AML-193 (cell line): ENCODE results near the gene PDSS2.
A peak's percentile ranks its signal among the peaks of the same experiment; 100 is the strongest.
"Not testable (repeated sequence)": the region's sequence is repeated elsewhere in the genome, so short reads cannot be mapped to it uniquely, and the experiment has no call there.

ENCODE experiments used
- DNase-seq, 2 experiments: peaks; one replicate each; lab custom pipeline; 2025; lab: John Stamatoyannopoulos, UW

Gene PDSS2

DNA sequence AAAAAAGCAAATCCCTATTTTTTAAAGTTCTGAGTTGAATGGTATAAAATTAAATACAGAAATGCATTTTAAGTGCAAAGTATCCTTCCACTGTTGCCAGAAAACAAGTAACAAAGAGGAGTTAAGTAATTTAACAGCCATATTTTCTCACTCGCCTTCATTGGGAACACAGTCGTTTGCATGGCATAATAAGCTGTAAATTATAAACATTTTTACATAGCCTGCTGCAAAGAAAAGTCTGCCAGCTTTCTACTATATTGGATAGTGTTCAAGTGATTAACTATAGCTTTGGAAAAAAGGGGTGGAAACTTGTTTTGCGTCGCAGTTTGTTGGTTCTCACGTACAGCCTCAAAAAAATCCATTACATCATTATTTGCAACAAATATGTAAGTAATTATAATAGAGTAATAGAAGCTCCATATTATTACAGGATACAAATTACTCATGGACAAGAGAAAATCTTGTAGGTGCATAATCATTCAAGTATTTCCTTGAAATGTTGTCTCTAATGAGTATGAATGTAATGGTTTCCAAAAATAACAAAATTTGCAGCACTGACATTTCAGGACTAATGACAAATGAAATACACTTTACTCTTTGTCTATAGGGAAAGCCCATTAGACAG lies 139.3 kb downstream of the PDSS2 start:
- no peak for DNase-seq

GRCh38 chr6:107318100-107318736 lies 141.1 kb downstream of the PDSS2 start:
- peak; percentile 73 to 90 for DNase-seq

- DNase-seq, result no peak
These were observed 144.2 kb downstream of the PDSS2 start for GRCh38 chr6:107315114-107315513.

DNA sequence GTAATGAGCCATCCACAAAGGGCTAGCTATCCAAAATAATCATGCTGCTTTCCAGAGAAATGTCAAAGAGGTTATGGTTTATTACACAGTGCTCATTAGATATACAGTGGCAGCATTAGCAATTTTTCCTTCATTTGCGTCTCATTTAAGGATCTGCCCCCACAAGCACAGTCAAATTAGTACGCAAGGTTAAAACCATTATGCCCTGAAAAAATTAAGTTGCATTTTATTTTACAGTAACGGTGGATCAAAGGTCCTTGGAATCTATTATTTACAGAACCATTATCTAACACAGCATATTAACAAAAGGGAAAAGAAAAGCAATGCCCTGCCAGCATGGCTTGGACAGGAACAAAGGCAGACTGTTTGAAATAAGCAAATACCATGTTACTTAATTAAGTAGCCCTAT lies 144.8 kb downstream of the PDSS2 start:
- DNase-seq, result no peak

GRCh38 chr6:107313776-107314175 lies 145.6 kb downstream of the PDSS2 start:
- DNase-seq, result no peak

- DNase-seq, result no peak
These were observed 149.0 kb downstream of the PDSS2 start for GRCh38 chr6:107310362-107310761.

DNA sequence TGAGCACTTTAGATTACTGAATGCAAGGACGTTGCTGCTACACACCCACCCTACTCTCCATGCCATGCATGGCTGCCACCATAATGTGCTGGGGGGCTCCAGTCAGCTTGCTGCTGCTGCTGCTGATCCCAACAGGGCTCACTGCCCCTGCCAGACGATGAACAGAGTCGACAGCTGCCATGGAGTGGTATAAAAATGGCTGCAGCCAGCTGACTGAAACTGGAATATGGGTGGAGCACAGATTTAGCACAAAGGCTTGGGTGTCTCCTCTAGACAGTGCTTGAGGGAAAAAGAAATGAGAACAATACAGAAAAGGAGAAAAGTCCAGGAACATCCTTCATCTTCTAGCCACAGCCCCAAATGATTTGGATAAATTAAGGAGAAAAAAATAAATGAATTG lies 150.7 kb downstream of the PDSS2 start:
- DNase-seq, result no peak

DNA sequence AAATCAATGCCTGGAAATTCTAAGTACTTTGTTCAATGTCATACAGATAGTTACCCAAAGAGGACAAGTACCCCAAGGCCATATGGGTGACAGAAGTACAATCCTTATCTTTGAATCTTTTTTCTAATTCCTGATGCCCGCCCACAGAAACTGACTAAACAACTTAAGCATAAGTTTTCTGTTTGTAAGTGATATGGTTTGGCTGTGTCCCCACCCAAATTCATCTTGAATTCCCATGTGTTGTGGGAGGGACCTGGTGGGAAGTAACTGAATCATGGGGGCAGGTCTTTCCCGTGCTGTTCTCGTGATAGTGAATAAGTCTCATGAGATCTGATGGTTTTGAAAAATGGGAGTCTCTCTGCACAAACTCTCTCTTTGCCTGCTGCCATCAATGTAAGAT lies 153.4 kb downstream of the PDSS2 start:
- not testable (repeated sequence) for DNase-seq

GRCh38 chr6:107305391-107305790 lies 154.0 kb downstream of the PDSS2 start:
- no peak for DNase-seq

DNA sequence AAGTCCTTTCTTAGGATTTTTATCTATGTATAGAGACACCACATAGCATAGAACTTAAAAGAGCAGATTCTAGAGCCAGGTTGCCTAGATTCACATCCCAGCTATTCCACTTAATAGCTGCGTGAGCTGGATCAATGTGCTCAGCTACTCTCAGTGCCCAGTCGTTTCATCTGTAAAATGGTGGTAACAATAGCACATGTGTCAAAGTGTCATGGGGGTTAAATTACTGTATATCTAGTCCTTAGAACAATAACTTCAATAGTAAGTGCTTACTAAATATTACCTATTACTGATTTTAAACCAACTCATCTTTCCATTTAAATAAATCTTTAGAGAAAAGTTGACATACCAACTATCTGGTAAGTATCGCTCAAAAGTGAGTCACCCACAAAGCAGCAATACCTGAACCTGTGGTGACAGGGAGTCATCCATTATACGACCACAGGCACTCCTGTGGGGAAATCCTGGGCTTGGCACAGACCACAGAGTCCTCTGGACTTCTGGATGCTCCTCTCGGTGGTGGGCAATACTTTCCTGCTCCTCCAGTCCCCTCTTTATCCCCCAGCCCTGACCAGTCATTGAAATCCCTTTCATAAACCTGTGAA lies 154.8 kb downstream of the PDSS2 start:
- DNase-seq, result no peak

DNA sequence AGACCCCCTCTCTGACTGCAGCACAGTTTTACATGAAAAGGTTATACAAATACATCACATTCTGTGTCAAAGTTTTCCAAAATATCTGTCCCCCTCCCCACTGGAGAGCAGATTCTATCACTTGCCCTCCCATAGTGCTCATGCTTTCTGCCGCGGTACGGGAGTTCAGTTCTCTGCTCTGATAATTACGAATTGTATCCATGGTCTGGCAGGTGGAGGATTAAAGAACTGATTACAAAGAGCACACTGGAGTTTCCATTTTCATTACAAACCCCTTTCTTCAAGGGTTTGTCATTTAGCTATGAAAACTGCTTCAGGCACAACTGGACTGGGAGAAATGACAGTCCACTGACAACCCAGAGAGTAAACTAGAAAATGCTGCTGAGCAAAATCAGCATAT lies 166.0 kb downstream of the PDSS2 start:
- DNase-seq, result no peak

DNA sequence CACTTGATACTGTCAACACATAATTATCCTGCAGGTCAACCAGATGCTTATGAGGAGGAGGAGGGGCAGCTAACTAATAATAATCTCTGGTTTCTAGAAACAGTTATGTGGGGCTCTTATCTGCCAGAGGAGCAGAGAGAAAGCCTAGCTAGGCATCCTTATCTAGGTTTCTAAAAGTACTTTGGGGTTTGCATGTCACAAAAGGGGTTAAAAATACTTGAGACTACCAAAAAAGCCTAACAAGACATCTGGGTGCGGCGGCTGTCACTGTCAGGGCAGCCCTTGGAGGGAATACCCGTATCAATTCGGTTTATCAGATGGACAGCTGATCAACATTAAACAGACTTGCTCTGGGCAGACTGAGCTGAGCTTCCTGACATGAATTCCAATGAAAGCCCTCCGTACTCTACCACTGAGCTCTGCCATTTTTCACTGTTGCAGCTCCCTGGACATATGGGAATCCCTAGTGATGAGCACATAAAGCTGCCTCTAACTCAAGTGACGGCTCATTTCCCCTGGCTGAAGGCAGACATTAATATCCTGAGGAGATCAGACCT lies 166.6 kb downstream of the PDSS2 start:
- DNase-seq, result no peak

DNA sequence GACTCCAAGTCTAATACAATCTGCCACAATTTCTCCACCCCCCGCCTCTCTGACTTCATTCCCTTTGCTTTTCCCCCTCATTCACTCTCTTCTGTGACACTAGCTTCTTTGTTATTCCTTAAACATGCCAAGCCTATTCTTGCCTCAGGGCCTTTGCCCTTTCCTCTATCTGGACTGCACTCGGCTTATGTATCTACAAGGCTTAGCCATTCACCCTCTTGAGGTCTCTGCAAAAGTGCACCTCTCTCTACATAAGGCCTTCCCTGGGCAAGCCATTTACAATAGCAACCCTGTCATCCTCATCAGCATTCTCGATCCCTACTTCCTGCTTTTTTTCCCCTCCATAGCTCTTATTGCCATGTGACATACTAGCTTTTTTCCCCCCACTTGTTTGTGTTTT lies 168.9 kb downstream of the PDSS2 start:
- DNase-seq, result no peak

DNA sequence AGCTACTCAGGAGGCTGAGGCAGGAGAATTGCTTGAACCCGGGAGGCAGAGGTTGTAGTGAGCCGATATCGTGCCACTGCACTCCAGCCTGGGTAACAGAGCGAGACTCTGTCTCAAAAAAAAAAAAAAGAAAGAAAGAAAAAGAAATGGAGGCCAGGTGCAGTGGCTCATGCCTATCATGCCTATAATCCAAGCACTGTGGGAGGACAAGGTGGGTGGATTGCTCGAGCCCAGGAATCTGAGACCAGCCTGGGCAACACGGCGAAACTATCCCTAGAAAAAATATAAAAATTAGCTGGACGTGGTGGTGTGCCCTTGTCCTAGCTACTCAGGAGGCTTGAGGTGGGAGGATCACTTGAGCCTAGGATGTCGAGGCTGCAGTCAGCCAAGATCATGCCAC lies 170.1 kb downstream of the PDSS2 start:
- DNase-seq, result not testable (repeated sequence)

DNA sequence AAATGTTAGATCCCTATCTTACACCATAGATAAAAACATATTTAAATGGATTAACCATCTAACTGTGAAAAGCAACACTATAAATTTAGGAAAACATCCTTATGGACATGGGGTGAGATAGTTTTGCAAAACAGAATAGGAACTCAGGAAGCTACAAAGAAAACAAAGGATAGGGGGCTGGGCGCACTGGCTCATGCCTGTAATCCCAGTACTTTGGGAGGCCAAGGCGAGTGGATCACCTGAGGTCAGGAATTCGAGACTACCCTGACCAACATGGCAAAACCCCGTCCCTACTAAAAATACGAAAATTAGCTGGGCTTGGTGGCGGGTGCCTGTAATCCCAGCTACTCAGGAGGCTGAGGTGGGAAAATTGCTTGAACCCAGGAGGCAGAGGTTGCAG lies 173.7 kb downstream of the PDSS2 start:
- not testable (repeated sequence) for DNase-seq

GRCh38 chr6:107284805-107285204 lies 174.6 kb downstream of the PDSS2 start:
- DNase-seq, result no peak

GRCh38 chr6:107280791-107281190 lies 178.6 kb downstream of the PDSS2 start:
- DNase-seq, result no peak

GRCh38 chr6:107280001-107280400 lies 179.4 kb downstream of the PDSS2 start:
- not testable (repeated sequence) for DNase-seq

DNA sequence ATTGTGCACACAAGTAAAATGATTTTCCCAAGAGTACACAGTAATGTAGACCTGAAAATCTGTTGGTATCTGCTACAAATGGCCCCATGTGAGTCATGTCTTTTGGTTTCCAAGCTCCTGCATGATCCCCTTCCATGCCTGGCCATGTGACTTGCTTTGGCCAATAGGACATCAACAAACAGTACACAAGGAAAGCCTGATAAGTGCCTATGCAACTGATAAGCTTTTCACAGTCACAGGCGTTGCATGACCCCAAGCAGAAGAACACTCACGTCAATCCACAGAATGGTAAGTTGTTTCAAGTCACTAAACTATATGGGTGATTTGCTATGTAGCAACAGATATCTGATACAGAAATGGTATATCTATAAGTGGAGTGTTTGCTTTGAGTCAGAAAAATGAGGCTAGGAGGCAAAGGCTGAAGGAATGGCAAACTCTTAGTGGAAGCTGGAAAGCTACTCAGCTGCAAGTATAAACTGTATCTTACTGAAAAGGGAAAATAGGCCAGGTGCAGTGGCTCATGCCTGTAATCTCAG lies 184.0 kb downstream of the PDSS2 start:
- DNase-seq, result no peak

GRCh38 chr6:107274288-107274687 lies 185.1 kb downstream of the PDSS2 start:
- DNase-seq, result no peak

GRCh38 chr6:107272246-107272645 lies 187.1 kb downstream of the PDSS2 start:
- DNase-seq, result no peak

GRCh38 chr6:107271208-107271790 lies 188.1 kb downstream of the PDSS2 start:
- no peak for DNase-seq

- no peak for DNase-seq
These were observed 191.7 kb downstream of the PDSS2 start for GRCh38 chr6:107267634-107268033.
